ENCODE measurements around the gene SLC2A9.

The SLC2A9 gene

GRCh38 chr4:9880406-9881197 lies 140.7 kb downstream of the SLC2A9 start:
- Mint-ChIP-seq H3K27ac (no peak overlapping the region), H3K4me3 (no peak overlapping the region), H3K36me3 (ENCODE audit: insufficient read depth) (no peaks in the 10 kb centered on the region), H3K4me1 (ENCODE audit: low read depth in 2 of 2) (no peaks in the 10 kb centered on the region), H3K27me3 (peaks cover 3 to 22% of the 10 kb centered on the region in 2 donors), H3K9me3 (no peaks in the 10 kb centered on the region)
- DNase-seq (no peak), ATAC-seq (replicated peaks) (no peak)

GRCh38 chr4:9877123-9877522 lies 144.2 kb downstream of the SLC2A9 start:
- H3K36me3 Mint-ChIP-seq (ENCODE audit: insufficient read depth), result no peaks in the 10 kb centered on the region
- no peak for DNase-seq
- no peak overlapping the region for H3K4me3 Mint-ChIP-seq
- H3K9me3 Mint-ChIP-seq, result peaks cover 0 to 10% of the 10 kb centered on the region in 2 donors
- no peak for ATAC-seq (replicated peaks)
- no peaks in the 10 kb centered on the region for H3K4me1 Mint-ChIP-seq (ENCODE audit: low read depth in 2 of 2)
- no peak overlapping the region for H3K27ac Mint-ChIP-seq
- peaks cover 5 to 33% of the 10 kb centered on the region in 2 donors for H3K27me3 Mint-ChIP-seq

GRCh38 chr4:9875516-9875915 lies 145.8 kb downstream of the SLC2A9 start:
- ATAC-seq (replicated peaks) (no peak), DNase-seq (no peak)
- H3K4me1 Mint-ChIP-seq (ENCODE audit: low read depth in 2 of 2), result no peaks in the 10 kb centered on the region
- H3K36me3 Mint-ChIP-seq (ENCODE audit: insufficient read depth), result no peaks in the 10 kb centered on the region
- H3K27ac Mint-ChIP-seq, result no peak overlapping the region
- peaks cover 5 to 33% of the 10 kb centered on the region in 2 donors for H3K27me3 Mint-ChIP-seq
- peaks cover 0 to 10% of the 10 kb centered on the region in 2 donors for H3K9me3 Mint-ChIP-seq
- H3K4me3 Mint-ChIP-seq, result no peak overlapping the region

GRCh38 chr4:9874385-9874784 lies 146.9 kb downstream of the SLC2A9 start:
- Mint-ChIP-seq H3K27ac (no peak overlapping the region), H3K4me3 (no peak overlapping the region), H3K36me3 (ENCODE audit: insufficient read depth) (no peaks in the 10 kb centered on the region), H3K9me3 (peaks cover 0 to 10% of the 10 kb centered on the region in 2 donors), H3K4me1 (ENCODE audit: low read depth in 2 of 2) (no peaks in the 10 kb centered on the region), H3K27me3 (peaks cover 5 to 30% of the 10 kb centered on the region in 2 donors)
- DNase-seq (no peak), ATAC-seq (replicated peaks) (no peak)

- Mint-ChIP-seq H3K27ac (no peak overlapping the region), H3K4me1 (ENCODE audit: low read depth in 2 of 2) (no peaks in the 10 kb centered on the region), H3K36me3 (ENCODE audit: insufficient read depth) (no peaks in the 10 kb centered on the region), H3K27me3 (peaks cover 0 to 21% of the 10 kb centered on the region in 2 donors), H3K9me3 (peaks cover 0 to 10% of the 10 kb centered on the region in 2 donors), H3K4me3 (no peak overlapping the region)
- ATAC-seq (replicated peaks), result no peak
- DNase-seq, result no peak
Observed at GRCh38 chr4:9870165-9870790, 151.0 kb downstream of the SLC2A9 start.

- Mint-ChIP-seq H3K4me3 (no peak overlapping the region), H3K9me3 (no peaks in the 10 kb centered on the region), H3K4me1 (ENCODE audit: low read depth in 2 of 2) (no peaks in the 10 kb centered on the region), H3K36me3 (ENCODE audit: insufficient read depth) (no peaks in the 10 kb centered on the region), H3K27ac (no peak overlapping the region), H3K27me3 (peaks cover 0 to 10% of the 10 kb centered on the region in 2 donors)
- no peak for DNase-seq
- no peak for ATAC-seq (replicated peaks)
Observed at GRCh38 chr4:9867751-9868425, 153.4 kb downstream of the SLC2A9 start.

GRCh38 chr4:9866931-9867330 lies 154.4 kb downstream of the SLC2A9 start:
- peaks cover 0 to 10% of the 10 kb centered on the region in 2 donors for H3K27me3 Mint-ChIP-seq
- H3K4me3 Mint-ChIP-seq, result no peak overlapping the region
- no peak for DNase-seq
- no peaks in the 10 kb centered on the region for H3K4me1 Mint-ChIP-seq (ENCODE audit: low read depth in 2 of 2)
- no peaks in the 10 kb centered on the region for H3K9me3 Mint-ChIP-seq
- ATAC-seq (replicated peaks), result no peak
- H3K36me3 Mint-ChIP-seq (ENCODE audit: insufficient read depth), result no peaks in the 10 kb centered on the region
- H3K27ac Mint-ChIP-seq, result no peak overlapping the region

- H3K27me3 Mint-ChIP-seq, result no peaks in the 10 kb centered on the region
- no peak overlapping the region for H3K27ac Mint-ChIP-seq
- H3K36me3 Mint-ChIP-seq (ENCODE audit: insufficient read depth), result no peaks in the 10 kb centered on the region
- H3K9me3 Mint-ChIP-seq, result no peaks in the 10 kb centered on the region
- H3K4me3 Mint-ChIP-seq, result no peak overlapping the region
- H3K4me1 Mint-ChIP-seq (ENCODE audit: low read depth in 2 of 2), result peaks cover 0 to 3% of the 10 kb centered on the region in 2 donors
- no peak for ATAC-seq (replicated peaks)
- no peak for DNase-seq
Observed at GRCh38 chr4:9861561-9861960, 159.7 kb downstream of the SLC2A9 start.

GRCh38 chr4:9859810-9860209 lies 161.5 kb downstream of the SLC2A9 start:
- Mint-ChIP-seq H3K27ac (no peak overlapping the region), H3K9me3 (peaks cover 0 to 1% of the 10 kb centered on the region in 2 donors), H3K4me3 (no peak overlapping the region), H3K36me3 (ENCODE audit: insufficient read depth) (no peaks in the 10 kb centered on the region), H3K4me1 (ENCODE audit: low read depth in 2 of 2) (peaks cover 0 to 3% of the 10 kb centered on the region in 2 donors), H3K27me3 (no peaks in the 10 kb centered on the region)
- no peak for ATAC-seq (replicated peaks)
- DNase-seq, result no peak

GRCh38 chr4:9849538-9849920 lies 171.8 kb downstream of the SLC2A9 start:
- H3K27me3 Mint-ChIP-seq, result peaks cover 15 to 40% of the 10 kb centered on the region in 2 donors
- DNase-seq (no peak), ATAC-seq (replicated peaks) (no peak)
- no peak overlapping the region for H3K4me3 Mint-ChIP-seq
- H3K4me1 Mint-ChIP-seq (ENCODE audit: low read depth in 2 of 2), result no peaks in the 10 kb centered on the region
- peaks cover 2% of the 10 kb centered on the region for H3K36me3 Mint-ChIP-seq (ENCODE audit: insufficient read depth)
- no peak overlapping the region for H3K27ac Mint-ChIP-seq
- no peaks in the 10 kb centered on the region for H3K9me3 Mint-ChIP-seq

- Mint-ChIP-seq H3K27me3 (peaks cover 15 to 40% of the 10 kb centered on the region in 2 donors), H3K9me3 (no peaks in the 10 kb centered on the region), H3K27ac (no peak overlapping the region), H3K4me3 (no peak overlapping the region), H3K4me1 (ENCODE audit: low read depth in 2 of 2) (no peaks in the 10 kb centered on the region), H3K36me3 (ENCODE audit: insufficient read depth) (peaks cover 2% of the 10 kb centered on the region)
- ATAC-seq (replicated peaks) (no peak), DNase-seq (no peak)
Observed at GRCh38 chr4:9847968-9848748, 173.1 kb downstream of the SLC2A9 start.

GRCh38 chr4:9845791-9846493 lies 175.4 kb downstream of the SLC2A9 start:
- H3K27ac Mint-ChIP-seq, result no peak overlapping the region
- ATAC-seq (replicated peaks) (no peak), DNase-seq (no peak)
- H3K9me3 Mint-ChIP-seq, result peaks cover 2 to 7% of the 10 kb centered on the region in 2 donors
- no peak overlapping the region for H3K4me3 Mint-ChIP-seq
- H3K36me3 Mint-ChIP-seq (ENCODE audit: insufficient read depth), result peaks cover 2% of the 10 kb centered on the region
- no peaks in the 10 kb centered on the region for H3K4me1 Mint-ChIP-seq (ENCODE audit: low read depth in 2 of 2)
- H3K27me3 Mint-ChIP-seq, result peaks cover 15 to 31% of the 10 kb centered on the region in 2 donors

GRCh38 chr4:9841072-9841471 lies 180.2 kb downstream of the SLC2A9 start:
- Mint-ChIP-seq H3K27me3 (no peaks in the 10 kb centered on the region), H3K9me3 (peaks cover 2 to 8% of the 10 kb centered on the region in 2 donors), H3K36me3 (ENCODE audit: insufficient read depth) (no peaks in the 10 kb centered on the region), H3K4me1 (ENCODE audit: low read depth in 2 of 2) (no peaks in the 10 kb centered on the region), H3K4me3 (no peak overlapping the region), H3K27ac (no peak overlapping the region)
- ATAC-seq (replicated peaks) (no peak), DNase-seq (no peak)
